A549 (cell line): ENCODE measurements around the gene ACIN1.

Experiments
- HOXA7 ChIP-seq: fragments of 250-450 bp; sonication (Bioruptor Pico); IDR thresholded peaks from 2 replicates; pipeline ENCODE4 v1.5.0; 2020; ENCODE audit warnings: mild to moderate bottlenecking, moderate library complexity
- POLR2A ChIP-seq: IDR thresholded peaks from 2 replicates; pipeline ENCODE4 v1.6.1; 2012; ENCODE audit warnings: mild to moderate bottlenecking, low read length
- RAD21 ChIP-seq, 2 experiments: fragments of >200 bp in 1 of 2; sonication (Bioruptor Twin) in 1 of 2; formaldehyde crosslinking in 1 of 2; IDR thresholded peaks in 1 of 2; conservative IDR thresholded peaks in 1 of 2; 2 replicates in 1 of 2; 3 replicates in 1 of 2; pipeline ENCODE4 v1.6.1; 2012 to 2018; ENCODE audit warnings: inconsistent platforms in 1 of 2
- RNF2 ChIP-seq: fragments of 200-600 bp; sonication (generic); IDR thresholded peaks from 2 replicates; pipeline ENCODE4 v1.6.1; 2016; ENCODE audit warnings: low read depth, mild to moderate bottlenecking, antibody characterized with exemption, moderate library complexity, borderline replicate concordance
- TF ChIP-seq, protein P1 (sequence below): fragments of 150-350 bp; IDR thresholded peaks from 2 replicates; pipeline ENCODE4 v1.6.1; 2014; ENCODE audit warnings: low read depth, mild to moderate bottlenecking, low read length
- TF ChIP-seq, protein P2 (sequence below): fragments of >200 bp; sonication (Bioruptor Twin); formaldehyde crosslinking; IDR thresholded peaks from 3 replicates; pipeline ENCODE4 v1.5.1; 2016

GRCh38 chr14:23023795-23024152 is 71.2 kb downstream of the ACIN1 start:
- no peak for TF ChIP-seq RNF2
- TF ChIP-seq, protein P1, sequence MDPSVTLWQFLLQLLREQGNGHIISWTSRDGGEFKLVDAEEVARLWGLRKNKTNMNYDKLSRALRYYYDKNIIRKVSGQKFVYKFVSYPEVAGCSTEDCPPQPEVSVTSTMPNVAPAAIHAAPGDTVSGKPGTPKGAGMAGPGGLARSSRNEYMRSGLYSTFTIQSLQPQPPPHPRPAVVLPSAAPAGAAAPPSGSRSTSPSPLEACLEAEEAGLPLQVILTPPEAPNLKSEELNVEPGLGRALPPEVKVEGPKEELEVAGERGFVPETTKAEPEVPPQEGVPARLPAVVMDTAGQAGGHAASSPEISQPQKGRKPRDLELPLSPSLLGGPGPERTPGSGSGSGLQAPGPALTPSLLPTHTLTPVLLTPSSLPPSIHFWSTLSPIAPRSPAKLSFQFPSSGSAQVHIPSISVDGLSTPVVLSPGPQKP, result no peak
- TF ChIP-seq, protein P2, sequence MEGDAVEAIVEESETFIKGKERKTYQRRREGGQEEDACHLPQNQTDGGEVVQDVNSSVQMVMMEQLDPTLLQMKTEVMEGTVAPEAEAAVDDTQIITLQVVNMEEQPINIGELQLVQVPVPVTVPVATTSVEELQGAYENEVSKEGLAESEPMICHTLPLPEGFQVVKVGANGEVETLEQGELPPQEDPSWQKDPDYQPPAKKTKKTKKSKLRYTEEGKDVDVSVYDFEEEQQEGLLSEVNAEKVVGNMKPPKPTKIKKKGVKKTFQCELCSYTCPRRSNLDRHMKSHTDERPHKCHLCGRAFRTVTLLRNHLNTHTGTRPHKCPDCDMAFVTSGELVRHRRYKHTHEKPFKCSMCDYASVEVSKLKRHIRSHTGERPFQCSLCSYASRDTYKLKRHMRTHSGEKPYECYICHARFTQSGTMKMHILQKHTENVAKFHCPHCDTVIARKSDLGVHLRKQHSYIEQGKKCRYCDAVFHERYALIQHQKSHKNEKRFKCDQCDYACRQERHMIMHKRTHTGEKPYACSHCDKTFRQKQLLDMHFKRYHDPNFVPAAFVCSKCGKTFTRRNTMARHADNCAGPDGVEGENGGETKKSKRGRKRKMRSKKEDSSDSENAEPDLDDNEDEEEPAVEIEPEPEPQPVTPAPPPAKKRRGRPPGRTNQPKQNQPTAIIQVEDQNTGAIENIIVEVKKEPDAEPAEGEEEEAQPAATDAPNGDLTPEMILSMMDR, result no peak
- TF ChIP-seq RAD21 (conservative IDR thresholded peaks at IDR 0.05 in 1 of 2, IDR thresholded peaks at IDR 0.05 in 1 of 2), result no peak
- TF ChIP-seq HOXA7 (CRISPR knock-in tag), result no peak
- no peak for TF ChIP-seq POLR2A
